SK-N-SH (cell line): ENCODE results near the gene TPH1. TPM values are rescaled to one million over a fixed set of nuclear protein-coding genes. Genes with fewer than 3 reads are reported as not detected.
A peak's percentile ranks its signal among the peaks of the same experiment; 100 is the strongest.

ENCODE experiments used
- CTCF ChIA-PET: fragments of 300-600, 350-600 bp; formaldehyde crosslinking; extraction: SDS; loops from one replicate; lab custom pipeline; 2021; lab: Yijun Ruan, JAX
- POLR2A ChIA-PET: fragments of 350-600 bp; sonication (Branson Sonifier 250); formaldehyde crosslinking; extraction: SDS; loops from one replicate; lab custom pipeline; 2020; ENCODE audit warnings: antibody characterized with exemption, inconsistent platforms; lab: Yijun Ruan, JAX
- DNase-seq: peaks from one replicate; pipeline ENCODE4 v3.0.0; 2012
- H2AFZ ChIP-seq: fragments of 200-600 bp; sonication (generic); 2 replicates; pipeline ENCODE4 v1.8.1; 2016; ENCODE audit warnings: antibody characterized with exemption, mild to moderate bottlenecking, low read depth
- H3F3A ChIP-seq: fragments of 200-600 bp; sonication (generic); replicated peaks from 2 replicates; pipeline ENCODE3; 2016; ENCODE audit warnings: antibody characterized with exemption, mild to moderate bottlenecking; ENCODE audit not compliant: insufficient read depth
- H3K27ac ChIP-seq, 2 experiments: fragments of 200-500 bp in 1 of 2; fragments of 200-600 bp in 1 of 2; sonication (Bioruptor generic) in 1 of 2; sonication (generic), shearing (Covaris generic) in 1 of 2; 2 replicates each; pipeline versions ENCODE4 v1.5.1 to v1.6.1; 2014 to 2016; ENCODE audit warnings: low read depth in 2 of 2, inconsistent platforms in 1 of 2, low read length in 1 of 2, mild to moderate bottlenecking in 1 of 2, mixed read lengths in 1 of 2
- H3K27me3 ChIP-seq: fragments of 200-600 bp; sonication (generic), shearing (Covaris generic); 2 replicates; pipeline ENCODE4 v1.6.1; 2016; ENCODE audit warnings: mixed run types; ENCODE audit not compliant: insufficient read depth
- H3K36me3 ChIP-seq, 2 experiments: fragments of 200-500 bp in 1 of 2; fragments of 200-600 bp in 1 of 2; sonication (Bioruptor generic) in 1 of 2; sonication (generic) in 1 of 2; replicated peaks in 1 of 2; 2 replicates each; pipeline versions ENCODE3 to v1.5.1; 2014 to 2016; ENCODE audit warnings: low read length in 1 of 2, mild to moderate bottlenecking in 1 of 2; ENCODE audit not compliant: insufficient read depth in 2 of 2, control insufficient read depth in 1 of 2
- H3K4me1 ChIP-seq, 2 experiments: fragments of 200-500 bp in 1 of 2; fragments of 200-600 bp in 1 of 2; sonication (Bioruptor generic) in 1 of 2; sonication (generic), shearing (Covaris generic) in 1 of 2; 2 replicates each; pipeline versions ENCODE4 v1.5.1 to v1.6.1; 2014 to 2016; ENCODE audit warnings: low read depth in 1 of 2, low read length in 1 of 2, mixed run types in 1 of 2; ENCODE audit not compliant: insufficient read depth in 2 of 2, control insufficient read depth in 1 of 2
- H3K4me2 ChIP-seq: fragments of 200-600 bp; sonication (generic), shearing (Covaris generic); 2 replicates; pipeline ENCODE4 v1.6.1; 2017; ENCODE audit warnings: mixed run types
- H3K4me3 ChIP-seq, 2 experiments: fragments of 200-500 bp in 1 of 2; fragments of 200-600 bp in 1 of 2; sonication (Bioruptor generic) in 1 of 2; sonication (generic), shearing (Covaris generic) in 1 of 2; 2 replicates each; pipeline versions ENCODE4 v1.5.1 to v1.8.1; 2014 to 2016; ENCODE audit warnings: low read depth in 2 of 2, inconsistent platforms in 1 of 2, low read length in 1 of 2, mild to moderate bottlenecking in 1 of 2, mixed read lengths in 1 of 2, moderate library complexity in 1 of 2
- H3K79me2 ChIP-seq: fragments of 200-600 bp; sonication (generic); 2 replicates; pipeline ENCODE4 v1.8.1; 2017; ENCODE audit warnings: mild to moderate bottlenecking; ENCODE audit not compliant: insufficient read depth
- H3K9ac ChIP-seq: fragments of 200-600 bp; sonication (generic); 2 replicates; pipeline ENCODE4 v1.6.1; 2017; ENCODE audit warnings: mixed run types
- H3K9me2 ChIP-seq: fragments of 200-600 bp; sonication (generic); 2 replicates; pipeline ENCODE4 v1.6.1; 2017; ENCODE audit warnings: mixed run types
- H3K9me3 ChIP-seq: fragments of 200-600 bp; sonication (generic); 2 replicates; pipeline ENCODE4 v1.6.1; 2017; ENCODE audit warnings: mixed run types, mild to moderate bottlenecking, moderate library complexity
- H4K20me1 ChIP-seq: fragments of 200-600 bp; sonication (generic); 2 replicates; pipeline ENCODE4 v1.6.1; 2017; ENCODE audit warnings: mild to moderate bottlenecking, mixed run types; ENCODE audit not compliant: insufficient read depth
- CHD2 ChIP-seq: fragments of 150-350 bp; IDR thresholded peaks from 2 replicates; pipeline ENCODE4 v1.6.1; 2018; ENCODE audit warnings: low read length; ENCODE audit not compliant: partially characterized antibody
- EP300 ChIP-seq, 2 experiments: IDR thresholded peaks; 2 replicates each; pipeline versions ENCODE4 v1.4.0 to v1.6.1; 2012; ENCODE audit warnings: borderline replicate concordance in 1 of 2, low read depth in 1 of 2, low read length in 1 of 2
- FOSL2 ChIP-seq: IDR thresholded peaks from 2 replicates; pipeline ENCODE4 v1.4.0; 2012; ENCODE audit warnings: low read depth, mild to moderate bottlenecking, moderate library complexity, borderline replicate concordance
- FOXJ3 ChIP-seq: sonication (generic); formaldehyde crosslinking; IDR thresholded peaks from 2 replicates; pipeline ENCODE4 v1.5.1; 2020; ENCODE audit warnings: mild to moderate bottlenecking, missing genetic modification reagents
- GABPA ChIP-seq: IDR thresholded peaks from 2 replicates; pipeline ENCODE4 v1.4.0; 2012; ENCODE audit warnings: low read depth, mild to moderate bottlenecking
- NRF1 ChIP-seq: IDR thresholded peaks from 2 replicates; pipeline ENCODE4 v1.6.1; 2012; ENCODE audit warnings: low read depth, mild to moderate bottlenecking, low read length
- RFX5 ChIP-seq: IDR thresholded peaks from 2 replicates; pipeline ENCODE4 v1.6.1; 2012; ENCODE audit warnings: mild to moderate bottlenecking, improper control_type of control experiment, low read length
- RXRA ChIP-seq: IDR thresholded peaks from 2 replicates; pipeline ENCODE4 v1.4.0; 2012; ENCODE audit warnings: low read depth, mild to moderate bottlenecking, borderline replicate concordance
- TAF1 ChIP-seq: IDR thresholded peaks from 2 replicates; pipeline ENCODE4 v1.6.1; 2012; ENCODE audit warnings: low read depth, mild to moderate bottlenecking, low read length, moderate library complexity, borderline replicate concordance
- TCF12 ChIP-seq: IDR thresholded peaks from 2 replicates; pipeline ENCODE4 v1.4.0; 2012
- TEAD4 ChIP-seq: IDR thresholded peaks from 2 replicates; pipeline ENCODE4 v1.4.0; 2012; ENCODE audit warnings: mild to moderate bottlenecking, borderline replicate concordance; ENCODE audit not compliant: insufficient read depth
- YY1 ChIP-seq: IDR thresholded peaks from 2 replicates; pipeline ENCODE4 v1.4.0; 2012; ENCODE audit warnings: low read depth, mild to moderate bottlenecking
- WGBS: methylation state at CpG from one replicate; pipeline ENCODE4 v1.1.6; 2017; ENCODE audit warnings: low lambda C conversion rate; 5-methylcytosine and 5-hydroxymethylcytosine counted together
- polyA plus RNA-seq, 3 experiments: library from polyadenylated mRNA; depleted of rRNA; stranded (reverse); fragments of >200 nt; gene quantifications; 2 replicates each; pipeline ENCODE4 v1.2.3, GENCODE V29; 2012
- TF ChIP-seq, protein P1 (sequence below): fragments of 150-350 bp; IDR thresholded peaks from 2 replicates; pipeline ENCODE4 v1.6.1; 2017; ENCODE audit warnings: antibody characterized with exemption, low read length, low read depth, borderline replicate concordance
- TF ChIP-seq, protein P2 (sequence below): IDR thresholded peaks from 2 replicates; pipeline ENCODE4 v1.4.0; 2012; ENCODE audit warnings: low read depth, borderline replicate concordance
- TF ChIP-seq, protein P3 (sequence below): fragments of 200-600 bp; sonication (generic); IDR thresholded peaks from 2 replicates; pipeline ENCODE4 v1.6.1; 2017; ENCODE audit warnings: antibody characterized with exemption, mild to moderate bottlenecking, moderate library complexity

The TPH1 gene
- polyA plus RNA-seq, 1 of the 3 experiments (the other 2 are of a cell fraction) = 0.03 TPM

DNA sequence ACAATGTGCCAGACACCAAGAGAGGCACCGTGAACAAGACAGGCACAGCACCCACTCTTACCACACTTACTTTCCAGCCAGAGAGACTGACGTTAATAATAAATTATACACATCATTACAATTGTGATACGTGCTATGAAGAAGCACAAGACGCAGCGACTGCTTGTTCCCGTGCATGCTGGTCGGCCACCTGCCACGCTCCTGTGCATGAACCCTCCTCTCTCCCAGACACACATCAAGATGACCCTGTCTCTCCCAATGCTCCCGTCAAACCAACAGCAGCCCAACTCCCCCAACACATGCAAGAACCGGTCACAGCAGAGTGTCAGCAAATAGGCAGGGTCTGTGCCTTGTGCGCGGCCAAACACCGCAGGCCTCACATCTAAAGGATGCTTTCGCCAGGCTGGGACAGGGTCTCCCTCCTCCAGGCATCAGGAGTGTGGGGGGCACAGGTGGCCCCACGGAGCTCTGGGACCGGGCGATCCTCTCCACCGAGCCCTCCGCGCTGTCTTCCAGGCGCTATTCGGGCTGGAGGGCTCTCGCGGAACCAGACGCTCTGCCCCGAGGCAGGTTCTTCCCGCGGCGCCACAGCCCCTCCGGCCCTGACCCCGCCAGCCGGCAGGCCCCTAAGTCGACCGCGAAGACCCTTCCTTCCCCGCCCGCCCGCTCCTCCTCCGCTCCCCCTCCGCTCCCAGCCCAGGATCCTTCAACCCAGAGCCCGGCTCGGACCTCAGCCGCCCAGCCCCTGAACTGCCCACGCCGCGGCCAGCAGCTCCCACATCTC, 33.8 kb downstream of the TPH1 start:
- POLR2A ChIA-PET = interaction anchor here (0.6 kb wide), 1 partner anchor 9 kb away, joined by 3 read pairs; no protein-coding TSS in a partner anchor
- no peak for TF ChIP-seq YY1
- no peak for TF ChIP-seq TCF12
- no peak for TF ChIP-seq NRF1
- TF ChIP-seq, protein P1, sequence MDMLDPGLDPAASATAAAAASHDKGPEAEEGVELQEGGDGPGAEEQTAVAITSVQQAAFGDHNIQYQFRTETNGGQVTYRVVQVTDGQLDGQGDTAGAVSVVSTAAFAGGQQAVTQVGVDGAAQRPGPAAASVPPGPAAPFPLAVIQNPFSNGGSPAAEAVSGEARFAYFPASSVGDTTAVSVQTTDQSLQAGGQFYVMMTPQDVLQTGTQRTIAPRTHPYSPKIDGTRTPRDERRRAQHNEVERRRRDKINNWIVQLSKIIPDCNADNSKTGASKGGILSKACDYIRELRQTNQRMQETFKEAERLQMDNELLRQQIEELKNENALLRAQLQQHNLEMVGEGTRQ = no peak
- no peak for TF ChIP-seq CHD2
- TF ChIP-seq EP300 (IDR thresholded peaks at IDR 0.05; ENCODE audit: borderline replicate concordance in 1 of 2, low read depth in 1 of 2, low read length in 1 of 2) = no peak
- TF ChIP-seq FOSL2 = no peak
- no peak for TF ChIP-seq FOXJ3
- TF ChIP-seq GABPA = no peak
- TF ChIP-seq, protein P2, sequence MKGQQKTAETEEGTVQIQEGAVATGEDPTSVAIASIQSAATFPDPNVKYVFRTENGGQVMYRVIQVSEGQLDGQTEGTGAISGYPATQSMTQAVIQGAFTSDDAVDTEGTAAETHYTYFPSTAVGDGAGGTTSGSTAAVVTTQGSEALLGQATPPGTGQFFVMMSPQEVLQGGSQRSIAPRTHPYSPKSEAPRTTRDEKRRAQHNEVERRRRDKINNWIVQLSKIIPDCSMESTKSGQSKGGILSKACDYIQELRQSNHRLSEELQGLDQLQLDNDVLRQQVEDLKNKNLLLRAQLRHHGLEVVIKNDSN = no peak
- TF ChIP-seq TEAD4 = no peak
- H3K9me2 ChIP-seq = no peaks in the 10 kb centered on the region
- H3K36me3 ChIP-seq = peaks cover 0 to under 1% of the 10 kb centered on the region in 2 experiments
- peak; percentile 57 for DNase-seq
- peak overlapping the region; percentile 97 for H2AFZ ChIP-seq
- WGBS = 32% methylated on average over 18 of the region's 46 CpGs
- peak overlapping the region; percentile 85 to 96 for H3K4me3 ChIP-seq
- peaks cover 5% of the 10 kb centered on the region for H3F3A ChIP-seq
- H3K9me3 ChIP-seq = no peaks in the 10 kb centered on the region
- peaks cover 0 to 13% of the 10 kb centered on the region in 2 experiments; a peak in 1 of 4 replicates for H3K4me1 ChIP-seq
- CTCF ChIA-PET = interaction anchor here (0.9 to 3.4 kb wide), 7 partner anchors 9 to 490 kb away, joined by 3 to 12 read pairs (median 4); no protein-coding TSS in a partner anchor
- no peaks in the 10 kb centered on the region for H4K20me1 ChIP-seq
- H3K79me2 ChIP-seq = peaks cover 3% of the 10 kb centered on the region; the same call in 1 of the 2 replicates
- no peaks in the 10 kb centered on the region for H3K27me3 ChIP-seq
- peak overlapping the region; percentile 53 for H3K9ac ChIP-seq
- H3K27ac ChIP-seq = peak overlapping the region in 1 of 2 experiments; percentile 30; a peak in 2 of 4 replicates
- peak overlapping the region; percentile 98 for H3K4me2 ChIP-seq

DNA sequence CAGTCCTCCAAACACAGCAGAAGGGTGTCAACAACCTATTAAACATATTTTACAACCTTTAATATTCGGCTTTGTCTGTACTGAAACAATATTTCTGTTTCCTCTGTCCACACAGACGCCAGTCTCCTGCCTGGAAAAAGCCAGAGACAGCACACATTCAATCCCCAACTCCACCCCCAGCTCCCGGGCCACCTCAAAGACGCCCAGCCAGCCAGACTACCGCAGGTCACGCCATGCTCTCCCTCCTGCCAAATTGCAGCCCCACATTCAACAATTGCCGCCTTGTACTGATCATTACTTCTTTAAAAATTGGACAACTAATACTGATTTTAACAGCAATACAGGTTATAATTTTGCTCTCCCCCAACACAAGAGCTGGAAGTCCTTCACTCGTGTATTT, 34.4 kb downstream of the TPH1 start:
- CTCF ChIA-PET = interaction anchor here (3.4 kb wide), 1 partner anchor 20 kb away, joined by 12 read pairs; no protein-coding TSS in a partner anchor
- Histone ChIP-seq H3K79me2 (peaks cover 3% of the 10 kb centered on the region; the same call in 1 of the 2 replicates), H3K4me1 (peaks cover 0 to 13% of the 10 kb centered on the region in 2 experiments; a peak in 1 of 4 replicates), H3K36me3 (peaks cover 0 to 3% of the 10 kb centered on the region in 2 experiments), H3K27me3 (no peaks in the 10 kb centered on the region), H3K9ac (no peak overlapping the region; the same call in 1 of the 2 replicates), H2AFZ (peak overlapping the region; percentile 97; the same call in 1 of the 2 replicates), H3K9me3 (no peaks in the 10 kb centered on the region), H4K20me1 (no peaks in the 10 kb centered on the region), H3F3A (peaks cover 5% of the 10 kb centered on the region), H3K9me2 (no peaks in the 10 kb centered on the region), H3K4me3 (peak overlapping the region in 1 of 2 experiments; percentile 96; a peak in 1 of 4 replicates), H3K27ac (no peak overlapping the region), H3K4me2 (peak overlapping the region; percentile 98)
- 92% methylated on average over 8 of the region's 8 CpGs for WGBS
- TF ChIP-seq TCF12 (no peak), TAF1 (no peak), RXRA (no peak), RFX5 (no peak), FOXJ3 (no peak)
- TF ChIP-seq, protein P3, sequence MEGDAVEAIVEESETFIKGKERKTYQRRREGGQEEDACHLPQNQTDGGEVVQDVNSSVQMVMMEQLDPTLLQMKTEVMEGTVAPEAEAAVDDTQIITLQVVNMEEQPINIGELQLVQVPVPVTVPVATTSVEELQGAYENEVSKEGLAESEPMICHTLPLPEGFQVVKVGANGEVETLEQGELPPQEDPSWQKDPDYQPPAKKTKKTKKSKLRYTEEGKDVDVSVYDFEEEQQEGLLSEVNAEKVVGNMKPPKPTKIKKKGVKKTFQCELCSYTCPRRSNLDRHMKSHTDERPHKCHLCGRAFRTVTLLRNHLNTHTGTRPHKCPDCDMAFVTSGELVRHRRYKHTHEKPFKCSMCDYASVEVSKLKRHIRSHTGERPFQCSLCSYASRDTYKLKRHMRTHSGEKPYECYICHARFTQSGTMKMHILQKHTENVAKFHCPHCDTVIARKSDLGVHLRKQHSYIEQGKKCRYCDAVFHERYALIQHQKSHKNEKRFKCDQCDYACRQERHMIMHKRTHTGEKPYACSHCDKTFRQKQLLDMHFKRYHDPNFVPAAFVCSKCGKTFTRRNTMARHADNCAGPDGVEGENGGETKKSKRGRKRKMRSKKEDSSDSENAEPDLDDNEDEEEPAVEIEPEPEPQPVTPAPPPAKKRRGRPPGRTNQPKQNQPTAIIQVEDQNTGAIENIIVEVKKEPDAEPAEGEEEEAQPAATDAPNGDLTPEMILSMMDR = no peak
- TF ChIP-seq, protein P2 = no peak
- peak; percentile 16 for DNase-seq
- POLR2A ChIA-PET = no interaction called here
